ENCODE data around the gene TMEM229A.
"Not testable (repeated sequence)": the region's sequence is repeated elsewhere in the genome, so short reads cannot be mapped to it uniquely, and the experiment has no call there.

TMEM229A gene

DNA sequence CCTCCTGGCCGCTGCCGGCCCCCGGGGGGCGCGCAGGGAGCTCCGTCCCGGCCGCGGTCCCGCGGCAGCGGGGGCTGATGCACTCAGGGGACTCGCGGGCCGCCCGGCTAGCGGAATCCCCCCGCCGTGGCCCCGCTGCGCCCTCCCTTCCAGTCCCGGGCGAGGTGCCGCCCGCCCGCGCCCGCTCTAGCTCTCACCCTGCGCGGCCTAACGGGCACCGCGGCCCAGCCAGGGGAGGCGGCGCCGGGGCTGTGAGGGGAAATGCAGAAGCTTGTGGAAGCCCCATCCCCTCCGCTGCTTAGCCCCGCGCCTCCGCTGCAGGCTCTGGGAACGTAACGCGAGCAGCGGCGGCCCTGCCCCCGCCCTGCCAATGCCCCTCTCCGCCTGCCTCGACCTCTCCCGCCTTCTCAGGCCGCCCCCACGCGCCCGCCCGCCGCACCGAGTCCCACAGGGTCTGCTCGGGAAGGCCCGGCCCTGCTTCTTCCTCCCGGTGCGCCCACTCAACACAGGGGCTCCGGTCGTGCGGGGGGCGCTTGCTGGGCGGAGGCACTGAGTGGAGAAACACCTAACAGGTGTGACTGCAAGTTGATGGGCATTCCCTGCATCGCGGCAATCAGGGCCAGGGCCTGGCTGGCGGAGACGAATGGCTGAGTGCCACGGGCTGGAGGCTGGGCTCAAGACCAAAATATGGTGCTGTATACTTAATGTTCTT is 384 bp upstream of the TMEM229A start:
- TF ChIP-seq CTCF (IDR thresholded peaks at IDR 0.05; ENCODE audit: control insufficient read depth, insufficient read depth, low read depth, low read length, missing control alignments) = no peak
- H3K4me3 ChIP-seq (ENCODE audit: control insufficient read depth, low read depth, low read length) = no peak overlapping the region
- no peak for DNase-seq (ENCODE audit: low read depth)

- no peak overlapping the region for H3K4me3 ChIP-seq (ENCODE audit: control insufficient read depth, low read depth, low read length)
Observed at GRCh38 chr7:124031919-124032318, 948 bp downstream of the TMEM229A start.

DNA sequence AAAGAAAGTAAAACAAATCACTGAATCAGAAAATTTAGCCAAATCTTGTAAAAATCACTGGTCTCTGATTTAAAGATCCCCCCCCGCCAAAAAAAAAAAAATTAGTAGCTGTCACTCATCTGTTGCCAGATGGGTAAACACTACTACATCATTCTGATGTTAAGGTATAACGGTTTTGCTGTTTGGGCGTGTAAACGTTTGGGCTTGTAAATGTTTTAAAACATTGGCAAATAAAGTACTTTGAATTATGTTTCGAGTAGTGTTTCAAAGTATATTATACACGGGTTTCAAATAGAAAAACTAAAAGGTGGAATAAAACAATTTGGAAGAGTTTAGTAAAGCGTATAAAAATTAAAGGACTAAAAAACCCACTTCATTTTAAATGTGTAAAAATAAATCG is 1.5 kb downstream of the TMEM229A start:
- DNase-seq (ENCODE audit: low read depth) = no peak
- H3K4me3 ChIP-seq (ENCODE audit: control insufficient read depth, low read depth, low read length) = no peak overlapping the region
- no peak for TF ChIP-seq CTCF (IDR thresholded peaks at IDR 0.05; ENCODE audit: control insufficient read depth, insufficient read depth, low read depth, low read length, missing control alignments)

More at GRCh38 chr7:124031919-124032318, 948 bp downstream of the TMEM229A start:
- DNase-seq (ENCODE audit: low read depth) = no peak
- TF ChIP-seq CTCF (IDR thresholded peaks at IDR 0.05; ENCODE audit: control insufficient read depth, insufficient read depth, low read depth, low read length, missing control alignments) = no peak

DNA sequence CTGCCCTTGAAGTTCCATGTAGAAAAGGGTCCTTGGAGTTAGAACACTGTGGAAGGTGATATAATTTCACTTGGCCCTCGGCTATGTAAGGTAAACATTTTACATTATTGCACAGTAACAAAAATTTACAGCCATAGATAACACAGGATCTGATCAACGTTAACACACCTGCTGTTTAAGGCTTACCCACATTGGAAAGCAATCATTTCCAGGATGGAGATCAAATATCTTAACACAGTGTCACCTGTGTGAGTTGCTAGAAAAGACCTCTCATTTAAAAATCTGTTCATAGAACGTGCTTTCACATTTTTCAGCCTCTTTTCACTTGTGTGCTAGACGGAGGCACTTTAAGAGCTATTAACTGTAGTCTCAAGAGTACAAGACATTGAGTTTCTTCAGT is 1.9 kb downstream of the TMEM229A start:
- TF ChIP-seq CTCF (IDR thresholded peaks at IDR 0.05; ENCODE audit: control insufficient read depth, insufficient read depth, low read depth, low read length, missing control alignments) = no peak
- H3K4me3 ChIP-seq (ENCODE audit: control insufficient read depth, low read depth, low read length) = no peak overlapping the region

GRCh38 chr7:124029396-124030188 is 3.3 kb downstream of the TMEM229A start:
- TF ChIP-seq CTCF (IDR thresholded peaks at IDR 0.05; ENCODE audit: control insufficient read depth, insufficient read depth, low read depth, low read length, missing control alignments) = no peak
- no peak overlapping the region for H3K4me3 ChIP-seq (ENCODE audit: control insufficient read depth, low read depth, low read length)
- DNase-seq (ENCODE audit: low read depth) = no peak

More for the DNA sequence above, 1.9 kb downstream of the TMEM229A start:
- DNase-seq (ENCODE audit: low read depth) = no peak

DNA sequence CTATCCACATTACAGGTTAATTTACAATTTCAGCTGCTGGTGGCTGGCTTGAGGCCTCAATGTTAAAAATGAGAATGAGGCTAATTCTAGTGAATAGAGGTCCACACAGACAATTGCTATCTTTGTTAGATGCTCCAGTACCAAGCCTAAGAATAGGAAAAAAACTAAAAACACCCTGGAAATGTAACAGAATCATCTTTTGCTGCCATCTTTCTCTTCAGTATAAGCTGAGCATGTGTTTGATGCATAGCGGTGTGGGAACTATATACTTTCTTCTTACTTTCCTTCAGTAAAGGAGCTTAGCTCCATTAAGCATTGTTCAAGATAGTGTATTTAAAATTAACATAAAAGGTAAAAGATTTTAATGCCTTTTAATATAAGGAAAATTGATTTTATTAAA is 5.6 kb downstream of the TMEM229A start:
- no peak overlapping the region for H3K4me3 ChIP-seq (ENCODE audit: control insufficient read depth, low read depth, low read length)
- DNase-seq (ENCODE audit: low read depth) = no peak
- TF ChIP-seq CTCF (IDR thresholded peaks at IDR 0.05; ENCODE audit: control insufficient read depth, insufficient read depth, low read depth, low read length, missing control alignments) = no peak

- DNase-seq (ENCODE audit: low read depth); H3K4me3 ChIP-seq (ENCODE audit: control insufficient read depth, low read depth, low read length): not testable (repeated sequence)
Observed at GRCh38 chr7:124024329-124024728, 8.5 kb downstream of the TMEM229A start.
